Activated B cell treated with CpG ODN at 0.5 μM for 24 hours (primary cell): ENCODE data around the gene KCND2. TPM values are rescaled to one million over a fixed set of nuclear protein-coding genes. Genes with fewer than 3 reads are reported as not detected.
A peak's percentile ranks its signal among the peaks of the same experiment; 100 is the strongest.

ENCODE experiments used
- ATAC-seq: fragments of 200-7000 bp; cut with Tn5 transposase; one replicate; pipeline ENCODE4 v1.10.0; 2021; ENCODE audit warnings: low read depth, mild to moderate bottlenecking, moderate library complexity
- CTCF ChIA-PET: fragments of 350-600 bp; sonication (Branson Sonifier 250); formaldehyde crosslinking; loops from one replicate; lab custom pipeline; 2021; ENCODE audit warnings: antibody characterized with exemption; lab: Charles Lee
- POLR2A ChIA-PET: fragments of 350-600 bp; sonication (Branson Sonifier 250); formaldehyde crosslinking; loops from one replicate; lab custom pipeline; 2021; ENCODE audit warnings: antibody characterized with exemption; lab: Charles Lee
- DNase-seq: peaks from one replicate; pipeline ENCODE4 v3.0.0; 2022
- H3K27ac Mint-ChIP-seq: one replicate; pipeline ENCODE4 v1.8.0; 2020; ENCODE audit warnings: mixed read lengths
- H3K27me3 Mint-ChIP-seq: one replicate; pipeline ENCODE4 v1.8.0; 2021; ENCODE audit warnings: mixed read lengths
- H3K36me3 Mint-ChIP-seq: one replicate; pipeline ENCODE4 v1.8.0; 2021; ENCODE audit warnings: low read depth, mixed read lengths
- H3K4me1 Mint-ChIP-seq: one replicate; pipeline ENCODE4 v1.8.0; 2021; ENCODE audit warnings: mixed read lengths
- H3K4me3 Mint-ChIP-seq: one replicate; pipeline ENCODE4 v1.8.0; 2020; ENCODE audit warnings: mild to moderate bottlenecking, mixed read lengths
- H3K9me3 Mint-ChIP-seq: one replicate; pipeline ENCODE4 v1.8.0; 2020; ENCODE audit warnings: mixed read lengths
- intact Hi-C: fragments of 100-400 bp; cut with micrococcal nuclease; formaldehyde crosslinking; loops from one replicate; pipeline ENCODE4 v1.15.1; 2024
- total RNA-seq: library from RNA; stranded (reverse); gene quantifications from 2 replicates; pipeline ENCODE4 v1.2.3, GENCODE V29; 2022
- TF ChIP-seq, protein P1 (sequence below): fragments of 200-600 bp; IDR thresholded peaks from one replicate; pipeline ENCODE4 v1.8.0; 2022; ENCODE audit warnings: antibody characterized with exemption, mild to moderate bottlenecking

The KCND2 gene
- total RNA-seq, 1 donor from 2014 or later, result not detected

DNA sequence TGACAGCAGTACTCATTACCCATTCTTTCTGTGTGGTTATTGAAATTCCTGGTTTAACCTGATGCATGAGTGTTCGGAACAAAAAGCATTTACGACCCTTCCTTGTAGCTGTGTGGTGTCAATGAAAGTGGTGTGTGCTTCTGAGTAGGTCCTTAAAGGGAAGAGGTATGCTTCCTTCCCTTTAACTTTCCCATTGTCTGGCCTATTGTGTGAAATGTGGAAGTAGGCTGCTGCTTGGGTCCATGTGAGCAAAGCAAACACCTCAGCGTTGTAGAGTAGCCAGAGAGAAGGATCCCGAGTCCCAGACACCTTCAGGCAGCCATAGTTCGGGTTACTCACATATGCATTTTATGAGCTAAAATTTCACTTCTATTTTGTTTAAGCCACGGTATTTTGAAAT is 510.3 kb downstream of the KCND2 start:
- Mint-ChIP-seq H3K27me3 (no peaks in the 10 kb centered on the region), H3K36me3 (no peaks in the 10 kb centered on the region), H3K27ac (no peak overlapping the region), H3K4me1 (no peaks in the 10 kb centered on the region), H3K4me3 (no peak overlapping the region), H3K9me3 (no peaks in the 10 kb centered on the region)
- ChIA-PET POLR2A (no interaction called here), CTCF (interaction anchor here (1.1 kb wide), 1 partner anchor 9 kb away, joined by 10 read pairs; no protein-coding TSS in a partner anchor)
- TF ChIP-seq, protein P1, sequence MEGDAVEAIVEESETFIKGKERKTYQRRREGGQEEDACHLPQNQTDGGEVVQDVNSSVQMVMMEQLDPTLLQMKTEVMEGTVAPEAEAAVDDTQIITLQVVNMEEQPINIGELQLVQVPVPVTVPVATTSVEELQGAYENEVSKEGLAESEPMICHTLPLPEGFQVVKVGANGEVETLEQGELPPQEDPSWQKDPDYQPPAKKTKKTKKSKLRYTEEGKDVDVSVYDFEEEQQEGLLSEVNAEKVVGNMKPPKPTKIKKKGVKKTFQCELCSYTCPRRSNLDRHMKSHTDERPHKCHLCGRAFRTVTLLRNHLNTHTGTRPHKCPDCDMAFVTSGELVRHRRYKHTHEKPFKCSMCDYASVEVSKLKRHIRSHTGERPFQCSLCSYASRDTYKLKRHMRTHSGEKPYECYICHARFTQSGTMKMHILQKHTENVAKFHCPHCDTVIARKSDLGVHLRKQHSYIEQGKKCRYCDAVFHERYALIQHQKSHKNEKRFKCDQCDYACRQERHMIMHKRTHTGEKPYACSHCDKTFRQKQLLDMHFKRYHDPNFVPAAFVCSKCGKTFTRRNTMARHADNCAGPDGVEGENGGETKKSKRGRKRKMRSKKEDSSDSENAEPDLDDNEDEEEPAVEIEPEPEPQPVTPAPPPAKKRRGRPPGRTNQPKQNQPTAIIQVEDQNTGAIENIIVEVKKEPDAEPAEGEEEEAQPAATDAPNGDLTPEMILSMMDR, result no peak
- intact Hi-C loops, result no loop called here
- no peak for DNase-seq
- ATAC-seq, result no peak

GRCh38 chr7:120783721-120784120 is 510.7 kb downstream of the KCND2 start:
- Mint-ChIP-seq H3K27ac (no peak overlapping the region), H3K4me3 (no peak overlapping the region), H3K27me3 (no peaks in the 10 kb centered on the region), H3K36me3 (no peaks in the 10 kb centered on the region), H3K9me3 (no peaks in the 10 kb centered on the region), H3K4me1 (no peaks in the 10 kb centered on the region)
- ChIA-PET POLR2A (no interaction called here), CTCF (interaction anchor here (1.1 kb wide), 1 partner anchor 8 kb away, joined by 10 read pairs; no protein-coding TSS in a partner anchor)
- intact Hi-C loops, result no loop called here
- ATAC-seq (no peak), DNase-seq (no peak)
- TF ChIP-seq, protein P1, result no peak

- no peak overlapping the region for H3K27ac Mint-ChIP-seq
- POLR2A ChIA-PET, result no interaction called here
- intact Hi-C loops, result no loop called here
- no peaks in the 10 kb centered on the region for H3K9me3 Mint-ChIP-seq
- no peaks in the 10 kb centered on the region for H3K4me1 Mint-ChIP-seq
- CTCF ChIA-PET, result interaction anchor here (1.3 kb wide), 1 partner anchor 10 kb away, joined by 3 read pairs; no protein-coding TSS in a partner anchor
- H3K4me3 Mint-ChIP-seq, result no peak overlapping the region
- no peaks in the 10 kb centered on the region for H3K36me3 Mint-ChIP-seq
- peaks cover 2% of the 10 kb centered on the region for H3K27me3 Mint-ChIP-seq
- no peak for ATAC-seq
- DNase-seq, result no peak
- TF ChIP-seq, protein P1, result no peak
These were observed 512.1 kb downstream of the KCND2 start for GRCh38 chr7:120785095-120785494.

DNA sequence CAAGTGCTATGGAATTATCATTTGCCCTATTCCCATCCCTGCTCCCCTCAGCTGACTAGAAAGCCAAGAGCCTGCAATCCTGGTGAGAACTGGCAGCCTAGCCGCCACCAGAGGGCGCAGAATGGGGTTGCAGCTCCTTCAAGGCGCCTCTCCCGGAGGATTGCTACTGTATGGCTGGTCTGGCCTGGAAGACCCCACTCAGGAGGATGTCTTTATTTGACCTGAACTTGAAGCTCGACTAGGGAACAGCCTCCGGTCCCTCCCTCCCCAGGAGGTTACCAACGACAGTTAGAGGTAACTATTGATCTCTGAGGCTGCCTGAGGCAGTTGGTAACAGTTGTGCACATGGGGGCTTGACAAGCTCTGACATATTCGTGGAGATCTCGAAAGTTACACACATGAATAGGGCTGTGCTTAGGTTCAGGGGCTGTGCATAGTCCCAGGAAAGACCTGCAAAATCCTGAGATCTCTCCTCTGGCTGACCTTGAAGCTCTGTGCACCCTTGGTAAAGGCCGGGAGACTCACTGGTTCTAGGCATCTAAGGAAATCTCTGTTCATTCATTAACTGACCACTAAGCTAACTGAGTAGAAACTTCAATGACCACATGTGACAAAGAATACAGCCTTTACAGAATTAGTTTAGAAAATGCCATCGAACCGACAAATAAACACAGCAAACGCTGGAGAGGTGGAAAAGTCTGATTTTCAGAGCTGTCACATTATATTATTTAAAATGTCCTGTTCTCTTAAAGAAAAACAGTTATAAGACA is 519.3 kb downstream of the KCND2 start:
- ChIA-PET CTCF (interaction anchor here (0.6 to 3.2 kb wide), 18 partner anchors 9 to 1202 kb away, joined by 3 to 17 read pairs (median 4); no protein-coding TSS in a partner anchor), POLR2A (no interaction called here)
- intact Hi-C loops, result loop anchor here (1.0 to 5.0 kb wide), 7 partner anchors 149 to 1202 kb away; no protein-coding TSS in a partner anchor
- H3K27me3 Mint-ChIP-seq, result peaks cover 2% of the 10 kb centered on the region
- H3K36me3 Mint-ChIP-seq, result no peaks in the 10 kb centered on the region
- ATAC-seq (peak; percentile 73), DNase-seq (peak; percentile 50)
- no peak overlapping the region for H3K27ac Mint-ChIP-seq
- TF ChIP-seq, protein P1, result peak; percentile 74
- peaks cover 2% of the 10 kb centered on the region for H3K9me3 Mint-ChIP-seq
- H3K4me1 Mint-ChIP-seq, result no peaks in the 10 kb centered on the region
- no peak overlapping the region for H3K4me3 Mint-ChIP-seq

GRCh38 chr7:120792861-120793130 is 519.8 kb downstream of the KCND2 start:
- ATAC-seq (no peak), DNase-seq (no peak)
- no peak overlapping the region for H3K27ac Mint-ChIP-seq
- no peaks in the 10 kb centered on the region for H3K4me1 Mint-ChIP-seq
- intact Hi-C loops, result loop anchor here (1.0 to 5.0 kb wide), 7 partner anchors 149 to 1202 kb away; no protein-coding TSS in a partner anchor
- H3K36me3 Mint-ChIP-seq, result no peaks in the 10 kb centered on the region
- POLR2A ChIA-PET, result no interaction called here
- peaks cover 2% of the 10 kb centered on the region for H3K27me3 Mint-ChIP-seq
- CTCF ChIA-PET, result interaction anchor here (0.9 to 3.2 kb wide), 12 partner anchors 8 to 1201 kb away, joined by 3 to 17 read pairs (median 4); no protein-coding TSS in a partner anchor
- no peak overlapping the region for H3K4me3 Mint-ChIP-seq
- TF ChIP-seq, protein P1, result no peak
- H3K9me3 Mint-ChIP-seq, result peaks cover 2% of the 10 kb centered on the region
